Mesenchymal stem cell (in vitro differentiated cells and primary cell): Measurements from ENCODE around the gene MAPKAP1.
"Not testable (repeated sequence)": the region's sequence is repeated elsewhere in the genome, so short reads cannot be mapped to it uniquely, and the experiment has no call there.

Experiments
- DNase-seq: peaks from one replicate; pipeline ENCODE4 v3.0.0-alpha.2; 2013
- H2AFZ ChIP-seq: one replicate; pipeline ENCODE4 v1.6.1; 2013; ENCODE audit warnings: low read depth, mild to moderate bottlenecking, control low read depth, inconsistent platforms, low read length, moderate library complexity
- H2AK5ac ChIP-seq: 2 replicates; pipeline ENCODE4 v1.6.1; 2013; ENCODE audit warnings: low read length, moderate library complexity, mild to moderate bottlenecking, inconsistent platforms; ENCODE audit not compliant: severe bottlenecking
- H2BK120ac ChIP-seq: one replicate; pipeline ENCODE4 v1.6.1; 2013; ENCODE audit warnings: low read depth, mild to moderate bottlenecking, inconsistent platforms, low read length, moderate library complexity
- H2BK12ac ChIP-seq, 2 experiments: one replicate each; pipeline ENCODE4 v1.6.1; 2013; ENCODE audit warnings: inconsistent platforms in 2 of 2, low read length in 2 of 2, mild to moderate bottlenecking in 2 of 2, moderate library complexity in 2 of 2, control low read depth in 1 of 2
- H2BK15ac ChIP-seq: one replicate; pipeline ENCODE4 v1.6.1; 2013; ENCODE audit warnings: mild to moderate bottlenecking, low read depth, inconsistent platforms; ENCODE audit not compliant: poor library complexity, severe bottlenecking
- H2BK5ac ChIP-seq: 2 replicates; pipeline ENCODE4 v1.6.1; 2013; ENCODE audit warnings: low read depth, mild to moderate bottlenecking, low read length, control low read depth, inconsistent platforms; ENCODE audit not compliant: poor library complexity, severe bottlenecking
- H3K14ac ChIP-seq, 2 experiments: one replicate each; pipeline ENCODE4 v1.6.1; 2013; ENCODE audit warnings: inconsistent platforms in 2 of 2, low read length in 2 of 2, control low read depth in 1 of 2, mild to moderate bottlenecking in 1 of 2, moderate library complexity in 1 of 2
- H3K18ac ChIP-seq, 2 experiments: one replicate each; pipeline ENCODE4 v1.6.1; 2013; ENCODE audit warnings: inconsistent platforms in 2 of 2, low read length in 2 of 2, control low read depth in 1 of 2, low read depth in 1 of 2, mild to moderate bottlenecking in 1 of 2
- H3K23ac ChIP-seq, 2 experiments: one replicate each; pipeline ENCODE4 v1.6.1; 2013; ENCODE audit warnings: inconsistent platforms in 2 of 2, low read length in 2 of 2, mild to moderate bottlenecking in 2 of 2, moderate library complexity in 2 of 2, control low read depth in 1 of 2
- H3K27ac ChIP-seq: 2 replicates; pipeline ENCODE4 v1.5.1; 2013; ENCODE audit warnings: mild to moderate bottlenecking, moderate library complexity, low read length, control low read depth, inconsistent platforms; ENCODE audit not compliant: poor library complexity, severe bottlenecking
- H3K27me3 ChIP-seq, 2 experiments: 2 replicates each; pipeline versions ENCODE4 v1.6.1 to v1.7.0; 2013; ENCODE audit warnings: low read length in 2 of 2, mild to moderate bottlenecking in 2 of 2, moderate library complexity in 2 of 2, control low read depth in 1 of 2, inconsistent platforms in 1 of 2; ENCODE audit not compliant: control insufficient read depth in 1 of 2, insufficient read depth in 1 of 2
- H3K36me3 ChIP-seq, 2 experiments: 2 replicates each; pipeline versions ENCODE4 v1.6.1 to v1.7.0; 2013; ENCODE audit warnings: low read length in 2 of 2, control low read depth in 1 of 2, inconsistent platforms in 1 of 2, low read depth in 1 of 2, mild to moderate bottlenecking in 1 of 2; ENCODE audit not compliant: insufficient read depth in 2 of 2, control insufficient read depth in 1 of 2
- H3K4ac ChIP-seq, 2 experiments: one replicate each; pipeline ENCODE4 v1.6.1; 2013; ENCODE audit warnings: inconsistent platforms in 2 of 2, low read length in 2 of 2, mild to moderate bottlenecking in 2 of 2, moderate library complexity in 2 of 2, control low read depth in 1 of 2, low read depth in 1 of 2
- H3K4me1 ChIP-seq: 2 replicates; pipeline ENCODE4 v1.6.1; 2013; ENCODE audit warnings: low read depth, low read length, control low read depth; ENCODE audit not compliant: control insufficient read depth, insufficient read depth
- H3K4me2 ChIP-seq: 2 replicates; pipeline ENCODE4 v1.6.1; 2013; ENCODE audit warnings: low read length, mild to moderate bottlenecking, inconsistent platforms; ENCODE audit not compliant: poor library complexity, severe bottlenecking
- H3K4me3 ChIP-seq, 2 experiments: 2 replicates each; pipeline versions ENCODE4 v1.5.1 to v1.7.0; 2013; ENCODE audit warnings: low read length in 2 of 2, mild to moderate bottlenecking in 2 of 2, control low read depth in 1 of 2, low read depth in 1 of 2; ENCODE audit not compliant: insufficient read depth in 1 of 2
- H3K79me1 ChIP-seq: replicated peaks from 2 replicates; pipeline ENCODE4 v1.6.1; 2013; ENCODE audit warnings: mild to moderate bottlenecking, control low read depth, low read length, inconsistent platforms; ENCODE audit not compliant: poor library complexity, severe bottlenecking
- H3K9ac ChIP-seq: 2 replicates; pipeline ENCODE4 v1.7.0; 2013; ENCODE audit warnings: mild to moderate bottlenecking, low read length, moderate library complexity
- H3K9me3 ChIP-seq: 2 replicates; pipeline ENCODE4 v1.7.0; 2013; ENCODE audit warnings: mild to moderate bottlenecking, low read length; ENCODE audit not compliant: control insufficient read depth
- H4K8ac ChIP-seq: one replicate; pipeline ENCODE4 v1.6.1; 2013; ENCODE audit warnings: inconsistent platforms, mild to moderate bottlenecking, low read length, moderate library complexity
- H4K91ac ChIP-seq: one replicate; pipeline ENCODE4 v1.6.1; 2013; ENCODE audit warnings: mild to moderate bottlenecking, low read length, inconsistent platforms
- WGBS: methylation state at CpG from one replicate; pipeline ENCODE4 v1.1.7; 2013; ENCODE audit warnings: mixed read lengths; 5-methylcytosine and 5-hydroxymethylcytosine counted together

MAPKAP1 gene

DNA sequence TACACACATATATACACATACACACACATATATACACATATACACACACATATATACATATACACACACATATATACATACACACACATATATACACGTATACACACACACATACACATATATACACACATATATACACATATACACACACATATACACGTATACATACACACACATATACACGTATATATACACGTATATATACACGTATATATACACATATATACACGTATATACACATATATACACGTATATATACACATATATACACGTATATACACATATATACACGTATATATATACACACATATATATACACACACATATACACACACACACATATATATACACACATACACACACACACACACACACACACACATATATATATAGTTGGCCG is 13.5 kb downstream of the MAPKAP1 start:
- peaks cover 14% of the 10 kb centered on the region for H3K79me1 ChIP-seq
- not testable (repeated sequence) for H4K8ac ChIP-seq, H2BK120ac ChIP-seq, H2BK5ac ChIP-seq, H2BK15ac ChIP-seq, H3K4me2 ChIP-seq, DNase-seq, H3K4me1 ChIP-seq, H3K14ac ChIP-seq, H3K36me3 ChIP-seq, H3K9ac ChIP-seq, H4K91ac ChIP-seq, H3K4ac ChIP-seq, H3K27ac ChIP-seq, H3K18ac ChIP-seq, H3K9me3 ChIP-seq, H2AK5ac ChIP-seq, H3K4me3 ChIP-seq, H3K27me3 ChIP-seq, H3K23ac ChIP-seq, H2AFZ ChIP-seq, H2BK12ac ChIP-seq
- WGBS: 95% methylated on average over 10 of the region's 10 CpGs

GRCh38 chr9:125691869-125692268 is 15.1 kb downstream of the MAPKAP1 start:
- Histone ChIP-seq H2BK5ac (no peak overlapping the region), H3K27me3 (no peaks in the 10 kb centered on the region), H4K8ac (no peak overlapping the region), H3K9ac (no peak overlapping the region), H2AFZ (no peak overlapping the region), H2BK120ac (no peak overlapping the region), H3K27ac (peak overlapping the region; percentile 40), H4K91ac (no peak overlapping the region), H3K4me2 (no peak overlapping the region), H3K23ac (no peak overlapping the region), H3K4me3 (no peak overlapping the region), H3K4ac (no peak overlapping the region), H3K18ac (no peak overlapping the region), H3K4me1 (peaks cover 5% of the 10 kb centered on the region), H3K9me3 (no peaks in the 10 kb centered on the region), H3K14ac (no peak overlapping the region), H3K36me3 (peaks cover 0 to 5% of the 10 kb centered on the region in 2 experiments), H2BK12ac (no peak overlapping the region), H2BK15ac (no peak overlapping the region), H2AK5ac (no peak overlapping the region), H3K79me1 (peaks cover 18% of the 10 kb centered on the region)
- no peak for DNase-seq
- WGBS: 100% methylated on average over 1 of the region's 2 CpGs

- H2BK12ac ChIP-seq: no peak overlapping the region
- no peak overlapping the region for H2AK5ac ChIP-seq
- no peak overlapping the region for H3K27ac ChIP-seq
- H3K4me3 ChIP-seq: no peak overlapping the region
- no peak overlapping the region for H3K4me2 ChIP-seq
- no peak overlapping the region for H2BK120ac ChIP-seq
- H3K4ac ChIP-seq: no peak overlapping the region
- H3K14ac ChIP-seq: no peak overlapping the region
- no peak overlapping the region for H4K91ac ChIP-seq
- peaks cover 0 to 5% of the 10 kb centered on the region in 2 experiments for H3K36me3 ChIP-seq
- no peak for DNase-seq
- H2BK15ac ChIP-seq: no peak overlapping the region
- no peaks in the 10 kb centered on the region for H3K27me3 ChIP-seq
- H3K23ac ChIP-seq: no peak overlapping the region
- no peaks in the 10 kb centered on the region for H3K9me3 ChIP-seq
- no peak overlapping the region for H3K9ac ChIP-seq
- no peak overlapping the region for H4K8ac ChIP-seq
- H2BK5ac ChIP-seq: no peak overlapping the region
- no peak overlapping the region for H2AFZ ChIP-seq
- H3K79me1 ChIP-seq: peaks cover 21% of the 10 kb centered on the region
- WGBS: 96% methylated on average over 10 of the region's 10 CpGs
- no peak overlapping the region for H3K18ac ChIP-seq
- peaks cover 2% of the 10 kb centered on the region for H3K4me1 ChIP-seq
Measured at GRCh38 chr9:125690679-125691078, 16.3 kb downstream of the MAPKAP1 start.

DNA sequence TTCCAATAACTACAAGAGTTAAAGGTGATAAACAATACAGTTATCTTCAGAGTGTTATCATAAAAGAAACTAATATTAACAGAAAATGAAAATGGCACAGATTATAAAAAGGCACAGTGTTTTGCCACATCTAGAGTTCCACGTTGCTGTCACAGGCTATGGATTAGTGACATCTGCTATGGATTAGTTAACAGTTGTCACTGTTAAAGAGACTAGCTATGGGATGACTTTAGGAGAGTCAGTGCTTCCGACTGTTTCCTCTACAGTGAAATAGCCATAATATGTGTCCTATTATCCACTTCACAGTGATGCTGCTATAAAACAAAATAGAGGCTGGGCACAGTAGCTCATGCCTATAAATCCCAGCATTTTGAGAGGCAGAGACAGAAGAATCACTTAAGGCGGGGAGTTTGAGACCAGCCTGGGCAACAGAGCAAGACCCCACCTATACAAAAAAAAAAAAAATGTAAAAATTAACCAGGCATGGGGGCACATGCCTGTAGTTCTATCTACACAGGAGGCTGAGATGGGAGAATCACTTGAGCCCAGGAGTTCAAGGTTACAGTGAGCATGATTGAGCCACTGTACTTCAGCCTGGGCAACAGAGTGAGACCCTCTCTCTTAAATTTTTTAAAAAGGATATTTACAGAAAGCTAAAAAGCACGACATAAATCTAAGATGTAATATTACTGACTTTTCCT is 19.7 kb downstream of the MAPKAP1 start:
- Histone ChIP-seq H3K4ac (no peak overlapping the region), H2BK120ac (no peak overlapping the region), H2BK15ac (no peak overlapping the region), H3K27ac (no peak overlapping the region), H3K4me1 (no peaks in the 10 kb centered on the region), H3K9ac (no peak overlapping the region), H3K4me2 (no peak overlapping the region), H3K79me1 (peaks cover 31% of the 10 kb centered on the region), H3K27me3 (no peaks in the 10 kb centered on the region), H3K4me3 (no peak overlapping the region), H4K91ac (no peak overlapping the region), H3K14ac (no peak overlapping the region), H2BK5ac (no peak overlapping the region), H3K36me3 (peaks cover 4 to 18% of the 10 kb centered on the region in 2 experiments), H3K9me3 (no peaks in the 10 kb centered on the region), H3K18ac (no peak overlapping the region), H2AFZ (no peak overlapping the region), H2AK5ac (no peak overlapping the region), H2BK12ac (no peak overlapping the region), H4K8ac (no peak overlapping the region), H3K23ac (no peak overlapping the region)
- DNase-seq: no peak
- 100% methylated on average over 1 of the region's 4 CpGs for WGBS
